Astrocyte (in vitro differentiated cells and primary cell): ENCODE results near the gene PEA15. TPM values are rescaled to one million over a fixed set of nuclear protein-coding genes. Genes with fewer than 3 reads are reported as not detected.

Source experiments
- DNase-seq: peaks from one replicate; pipeline ENCODE4 v3.0.0-alpha.2; 2010; ENCODE audit warnings: low read depth
- FAIRE-seq: peaks from 2 replicates; lab custom pipeline; 2011; peaks lifted over from hg19 to GRCh38; lab: Jason Lieb, UNC
- H2AFZ ChIP-seq: 2 replicates; pipeline ENCODE4 v1.6.0; 2012; ENCODE audit warnings: low read depth, low read length, inconsistent platforms
- H3K27ac ChIP-seq: 2 replicates; pipeline ENCODE4 v1.5.1; 2011; ENCODE audit warnings: low read depth, low read length, inconsistent platforms
- H3K27me3 ChIP-seq: 2 replicates; pipeline ENCODE4 v1.6.0; 2011; ENCODE audit warnings: low read length, inconsistent platforms; ENCODE audit not compliant: insufficient read depth
- H3K36me3 ChIP-seq: 2 replicates; pipeline ENCODE4 v1.5.1; 2011; ENCODE audit warnings: low read length, inconsistent platforms; ENCODE audit not compliant: insufficient read depth
- H3K4me1 ChIP-seq: 2 replicates; pipeline ENCODE4 v1.5.1; 2011; ENCODE audit warnings: low read length, inconsistent platforms; ENCODE audit not compliant: insufficient read depth
- H3K4me2 ChIP-seq: 2 replicates; pipeline ENCODE4 v1.6.0; 2012; ENCODE audit warnings: low read length, inconsistent platforms
- H3K4me3 ChIP-seq: 2 replicates; pipeline ENCODE4 v1.5.1; 2011; ENCODE audit warnings: low read depth, mild to moderate bottlenecking, low read length, inconsistent platforms; ENCODE audit not compliant: insufficient read depth
- H3K79me2 ChIP-seq: 2 replicates; pipeline ENCODE4 v1.6.0; 2012; ENCODE audit warnings: mild to moderate bottlenecking, low read length, inconsistent platforms; ENCODE audit not compliant: insufficient read depth
- H3K9ac ChIP-seq: 2 replicates; pipeline ENCODE4 v1.6.0; 2012; ENCODE audit warnings: mild to moderate bottlenecking, low read length, inconsistent platforms
- H3K9me3 ChIP-seq: 2 replicates; pipeline ENCODE4 v1.5.1; 2012; ENCODE audit warnings: low read depth, mild to moderate bottlenecking, low read length, inconsistent platforms; ENCODE audit not compliant: insufficient read depth
- H4K20me1 ChIP-seq: 2 replicates; pipeline ENCODE4 v1.6.0; 2012; ENCODE audit warnings: low read length, inconsistent platforms; ENCODE audit not compliant: insufficient read depth
- H3K27ac Mint-ChIP-seq: one replicate; pipeline ENCODE4 v1.8.0; 2021; ENCODE audit warnings: mild to moderate bottlenecking, mixed read lengths; ENCODE audit not compliant: unreplicated experiment
- H3K27me3 Mint-ChIP-seq: one replicate; pipeline ENCODE4 v1.8.0; 2021; ENCODE audit warnings: low read depth, mixed read lengths; ENCODE audit not compliant: unreplicated experiment
- H3K36me3 Mint-ChIP-seq: one replicate; pipeline ENCODE4 v1.8.0; 2021; ENCODE audit warnings: low read depth, mixed read lengths; ENCODE audit not compliant: unreplicated experiment
- H3K4me1 Mint-ChIP-seq: one replicate; pipeline ENCODE4 v1.8.0; 2021; ENCODE audit warnings: low read depth, mixed read lengths; ENCODE audit not compliant: unreplicated experiment
- H3K4me3 Mint-ChIP-seq: one replicate; pipeline ENCODE4 v1.8.0; 2021; ENCODE audit warnings: mild to moderate bottlenecking, moderate library complexity, mixed read lengths; ENCODE audit not compliant: unreplicated experiment
- H3K9me3 Mint-ChIP-seq: one replicate; pipeline ENCODE4 v1.8.0; 2021; ENCODE audit warnings: mild to moderate bottlenecking, mixed read lengths; ENCODE audit not compliant: unreplicated experiment
- EZH2 ChIP-seq: IDR thresholded peaks from 2 replicates; pipeline ENCODE4 v1.6.1; 2012; ENCODE audit warnings: mild to moderate bottlenecking, low read length, inconsistent platforms; ENCODE audit not compliant: insufficient read depth
- total RNA-seq: library from RNA; stranded (reverse); gene quantifications from 2 replicates; pipeline ENCODE4 v1.2.1, GENCODE V29; 2021
- TF ChIP-seq, protein P1 (sequence below): IDR thresholded peaks from 2 replicates; pipeline ENCODE4 v1.5.1; 2011; ENCODE audit warnings: low read depth, mild to moderate bottlenecking, inconsistent platforms, low read length, moderate library complexity; ENCODE audit not compliant: insufficient read depth

Gene PEA15
- total RNA-seq, 1 donor from 2014 or later = 470 TPM

DNA sequence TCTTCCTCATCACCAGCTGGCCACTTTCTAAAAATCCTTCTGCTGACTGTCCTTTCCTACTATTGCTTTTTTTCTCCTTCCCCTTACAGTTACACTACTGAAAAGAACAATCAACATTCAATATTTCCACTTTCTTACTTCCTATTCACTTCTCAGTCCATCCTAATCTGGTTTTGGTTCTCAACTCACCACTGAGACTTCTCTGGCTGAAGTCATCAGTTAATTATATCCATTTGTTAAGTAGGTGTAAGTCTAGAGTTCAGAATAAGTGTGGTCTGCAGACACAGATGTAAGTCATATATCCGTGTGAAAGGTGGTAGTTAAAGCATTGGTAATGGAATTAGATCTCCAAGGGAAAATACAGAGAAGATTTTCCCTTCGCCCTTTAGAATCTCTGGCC, 21.4 kb downstream of the PEA15 start:
- no peak overlapping the region for H3K9ac ChIP-seq
- no peaks in the 10 kb centered on the region for H3K4me1 ChIP-seq
- no peak overlapping the region for H2AFZ ChIP-seq
- no peaks in the 10 kb centered on the region for H3K4me1 Mint-ChIP-seq
- H3K79me2 ChIP-seq = no peaks in the 10 kb centered on the region
- DNase-seq (no peak), FAIRE-seq (no peak)
- H3K36me3 Mint-ChIP-seq = peaks cover 11% of the 10 kb centered on the region
- H3K27me3 ChIP-seq = no peaks in the 10 kb centered on the region
- no peak overlapping the region for H3K27ac Mint-ChIP-seq
- H3K9me3 ChIP-seq = no peaks in the 10 kb centered on the region
- no peaks in the 10 kb centered on the region for H3K9me3 Mint-ChIP-seq
- H4K20me1 ChIP-seq = peaks cover 24% of the 10 kb centered on the region
- H3K4me3 ChIP-seq = no peak overlapping the region
- no peak overlapping the region for H3K27ac ChIP-seq
- H3K4me2 ChIP-seq = no peak overlapping the region
- H3K27me3 Mint-ChIP-seq = no peaks in the 10 kb centered on the region
- no peak overlapping the region for H3K4me3 Mint-ChIP-seq
- TF ChIP-seq, protein P1, sequence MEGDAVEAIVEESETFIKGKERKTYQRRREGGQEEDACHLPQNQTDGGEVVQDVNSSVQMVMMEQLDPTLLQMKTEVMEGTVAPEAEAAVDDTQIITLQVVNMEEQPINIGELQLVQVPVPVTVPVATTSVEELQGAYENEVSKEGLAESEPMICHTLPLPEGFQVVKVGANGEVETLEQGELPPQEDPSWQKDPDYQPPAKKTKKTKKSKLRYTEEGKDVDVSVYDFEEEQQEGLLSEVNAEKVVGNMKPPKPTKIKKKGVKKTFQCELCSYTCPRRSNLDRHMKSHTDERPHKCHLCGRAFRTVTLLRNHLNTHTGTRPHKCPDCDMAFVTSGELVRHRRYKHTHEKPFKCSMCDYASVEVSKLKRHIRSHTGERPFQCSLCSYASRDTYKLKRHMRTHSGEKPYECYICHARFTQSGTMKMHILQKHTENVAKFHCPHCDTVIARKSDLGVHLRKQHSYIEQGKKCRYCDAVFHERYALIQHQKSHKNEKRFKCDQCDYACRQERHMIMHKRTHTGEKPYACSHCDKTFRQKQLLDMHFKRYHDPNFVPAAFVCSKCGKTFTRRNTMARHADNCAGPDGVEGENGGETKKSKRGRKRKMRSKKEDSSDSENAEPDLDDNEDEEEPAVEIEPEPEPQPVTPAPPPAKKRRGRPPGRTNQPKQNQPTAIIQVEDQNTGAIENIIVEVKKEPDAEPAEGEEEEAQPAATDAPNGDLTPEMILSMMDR = no peak
- no peak for TF ChIP-seq EZH2
- H3K36me3 ChIP-seq = peaks cover 68% of the 10 kb centered on the region

DNA sequence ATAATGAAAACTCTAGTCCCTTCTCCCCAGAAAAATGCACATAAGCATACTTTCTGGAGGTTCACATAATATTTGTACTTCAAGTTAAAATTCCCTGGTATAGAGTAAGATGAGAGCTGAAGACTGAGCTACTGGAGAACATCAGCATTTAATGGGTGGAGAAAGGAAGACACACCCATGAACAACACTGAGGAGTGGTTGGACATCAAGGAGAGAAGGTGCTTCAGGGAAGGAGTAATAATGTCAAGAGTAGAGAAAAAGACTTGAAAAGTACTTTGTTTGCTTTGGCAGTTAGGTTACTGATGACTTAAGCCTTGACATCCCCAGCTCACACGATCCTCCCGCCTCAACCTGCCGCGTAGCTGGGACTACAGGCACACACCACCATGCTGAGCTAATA, 21.9 kb downstream of the PEA15 start:
- DNase-seq = no peak
- H3K27ac Mint-ChIP-seq = no peak overlapping the region
- H3K36me3 ChIP-seq = peaks cover 65% of the 10 kb centered on the region
- H2AFZ ChIP-seq = no peak overlapping the region
- no peaks in the 10 kb centered on the region for H3K27me3 Mint-ChIP-seq
- peaks cover 11% of the 10 kb centered on the region for H3K36me3 Mint-ChIP-seq
- no peaks in the 10 kb centered on the region for H3K27me3 ChIP-seq
- no peaks in the 10 kb centered on the region for H3K4me1 Mint-ChIP-seq
- no peaks in the 10 kb centered on the region for H3K79me2 ChIP-seq
- no peak overlapping the region for H3K4me2 ChIP-seq
- no peak for TF ChIP-seq EZH2
- TF ChIP-seq, protein P1 = no peak
- no peaks in the 10 kb centered on the region for H3K9me3 Mint-ChIP-seq
- no peak overlapping the region for H3K4me3 Mint-ChIP-seq
- H3K4me3 ChIP-seq = no peak overlapping the region
- no peak for FAIRE-seq
- H4K20me1 ChIP-seq = peaks cover 24% of the 10 kb centered on the region
- no peaks in the 10 kb centered on the region for H3K9me3 ChIP-seq
- no peak overlapping the region for H3K27ac ChIP-seq
- H3K9ac ChIP-seq = no peak overlapping the region
- H3K4me1 ChIP-seq = no peaks in the 10 kb centered on the region

DNA sequence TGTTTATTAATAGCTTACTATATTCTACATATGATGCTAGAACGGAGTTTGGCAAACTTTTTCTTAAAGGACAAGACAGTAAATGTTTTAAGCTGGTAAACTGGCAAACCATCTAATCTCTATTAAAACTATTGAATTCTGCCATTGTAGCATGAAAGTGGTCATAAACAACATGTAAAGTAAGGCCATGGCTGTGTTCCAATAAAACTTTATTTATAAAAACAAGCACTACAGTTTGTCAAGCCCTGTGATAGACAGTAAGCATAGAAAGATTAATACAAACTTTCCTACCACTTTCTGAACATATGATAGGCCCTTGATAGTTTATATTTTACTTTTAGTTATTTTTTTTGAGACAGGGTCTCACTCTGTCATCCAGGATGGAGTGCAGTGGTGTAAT, 22.4 kb downstream of the PEA15 start:
- no peaks in the 10 kb centered on the region for H3K27me3 ChIP-seq
- no peak overlapping the region for H3K27ac ChIP-seq
- peaks cover 59% of the 10 kb centered on the region for H3K36me3 ChIP-seq
- DNase-seq = no peak
- no peaks in the 10 kb centered on the region for H3K79me2 ChIP-seq
- H3K9ac ChIP-seq = no peak overlapping the region
- no peaks in the 10 kb centered on the region for H3K4me1 Mint-ChIP-seq
- no peak overlapping the region for H2AFZ ChIP-seq
- no peak for TF ChIP-seq EZH2
- TF ChIP-seq, protein P1 = no peak
- H3K9me3 Mint-ChIP-seq = no peaks in the 10 kb centered on the region
- H3K4me1 ChIP-seq = no peaks in the 10 kb centered on the region
- no peak overlapping the region for H3K4me3 ChIP-seq
- no peak overlapping the region for H3K4me3 Mint-ChIP-seq
- no peaks in the 10 kb centered on the region for H3K9me3 ChIP-seq
- no peak for FAIRE-seq
- peaks cover 19% of the 10 kb centered on the region for H4K20me1 ChIP-seq
- H3K27ac Mint-ChIP-seq = no peak overlapping the region
- H3K36me3 Mint-ChIP-seq = peaks cover 11% of the 10 kb centered on the region
- no peaks in the 10 kb centered on the region for H3K27me3 Mint-ChIP-seq
- H3K4me2 ChIP-seq = no peak overlapping the region
